SU-DHL-6 (cell line): ENCODE data around the gene LRRC23.

Experiments
- H2AFZ ChIP-seq: fragments of 200-600 bp; sonication (generic); 2 replicates; pipeline ENCODE4 v1.6.1; 2014; ENCODE audit warnings: low read depth, mild to moderate bottlenecking, moderate library complexity, mixed read lengths, antibody characterized with exemption, low read length; ENCODE audit not compliant: severe bottlenecking
- H3F3A ChIP-seq: fragments of 200-600 bp; shearing (Covaris generic); 2 replicates; pipeline ENCODE4 v1.6.0; 2016; ENCODE audit warnings: antibody characterized with exemption, mild to moderate bottlenecking; ENCODE audit not compliant: insufficient read depth
- H3K27ac ChIP-seq: fragments of 200-600 bp; sonication (generic); 2 replicates; pipeline ENCODE4 v1.5.1; 2016; ENCODE audit warnings: low read depth, mild to moderate bottlenecking, low read length, moderate library complexity, mixed read lengths
- H3K27me3 ChIP-seq: fragments of 200-600 bp; sonication (generic), shearing (Covaris generic); 2 replicates; pipeline ENCODE4 v1.6.0; 2014; ENCODE audit warnings: mild to moderate bottlenecking, low read length
- H3K36me3 ChIP-seq: fragments of 200-600 bp; sonication (generic); 2 replicates; pipeline ENCODE4 v1.6.1; 2014; ENCODE audit warnings: mild to moderate bottlenecking, low read length, mixed read lengths
- H3K4me2 ChIP-seq: fragments of 300-600, 200-600 bp; shearing (Covaris generic), sonication (generic); 2 replicates; pipeline ENCODE4 v1.6.0; 2014; ENCODE audit warnings: low read length, low read depth, mild to moderate bottlenecking; ENCODE audit not compliant: poor library complexity, severe bottlenecking
- H3K4me3 ChIP-seq: fragments of 200-600 bp; sonication (generic); 2 replicates; pipeline ENCODE4 v1.5.1; 2014; ENCODE audit warnings: antibody characterized with exemption, low read length, mild to moderate bottlenecking, mixed read lengths; ENCODE audit not compliant: insufficient read depth, poor library complexity, severe bottlenecking
- H3K79me2 ChIP-seq: fragments of 200-600 bp; sonication (generic); 2 replicates; pipeline ENCODE4 v1.6.1; 2014; ENCODE audit warnings: mild to moderate bottlenecking, low read length, moderate library complexity; ENCODE audit not compliant: insufficient read depth
- H3K9ac ChIP-seq: fragments of 200-600 bp; sonication (generic); 2 replicates; pipeline ENCODE4 v1.7.0; 2014; ENCODE audit warnings: mild to moderate bottlenecking, low read length
- H3K9me2 ChIP-seq: fragments of 200-600 bp; sonication (generic); replicated peaks from 2 replicates; pipeline ENCODE4 v1.6.1; 2014; ENCODE audit warnings: low read length; ENCODE audit not compliant: insufficient read depth
- H3K9me3 ChIP-seq: fragments of 200-600 bp; sonication (generic); 2 replicates; pipeline ENCODE4 v1.6.1; 2014; ENCODE audit warnings: low read length, mixed read lengths; ENCODE audit not compliant: insufficient read depth
- H4K20me1 ChIP-seq: fragments of 200-600 bp; sonication (generic); 2 replicates; pipeline ENCODE4 v1.6.1; 2014; ENCODE audit warnings: low read depth, mild to moderate bottlenecking, antibody characterized with exemption, low read length, moderate library complexity, mixed read lengths
- CTCF ChIP-seq: fragments of 200-600 bp; sonication (generic); IDR thresholded peaks from one replicate; pipeline ENCODE4 v1.5.1; 2017; ENCODE audit warnings: antibody characterized with exemption, mild to moderate bottlenecking, low read length, moderate library complexity; ENCODE audit not compliant: insufficient read depth, poor library complexity, severe bottlenecking
- EZH2phosphoT487 ChIP-seq: fragments of 200-600 bp; sonication (generic), shearing (Covaris generic); conservative IDR thresholded peaks from 2 replicates; pipeline ENCODE4 v1.6.1; 2018; ENCODE audit warnings: mild to moderate bottlenecking, antibody characterized with exemption, low read length, moderate library complexity, mixed read lengths

Gene LRRC23

GRCh38 chr12:6860116-6860515, 44.5 kb upstream of the LRRC23 start:
- TF ChIP-seq EZH2phosphoT487 (no peak), CTCF (no peak)
- Histone ChIP-seq H2AFZ (no peak overlapping the region), H3K27me3 (no peaks in the 10 kb centered on the region), H3K79me2 (peaks cover under 1% of the 10 kb centered on the region; the same call in 1 of the 2 replicates), H3K4me3 (no peak overlapping the region), H3K9me2 (no peaks in the 10 kb centered on the region), H3K9me3 (no peaks in the 10 kb centered on the region), H3K36me3 (0 out of 2 replicates have a peak, but pooled peaks cover 5% of the 10 kb centered on the region), H3F3A (no peaks in the 10 kb centered on the region), H4K20me1 (no peaks in the 10 kb centered on the region), H3K27ac (no peak overlapping the region), H3K4me2 (no peak overlapping the region), H3K9ac (no peak overlapping the region)

GRCh38 chr12:6860942-6861341, 43.7 kb upstream of the LRRC23 start:
- Histone ChIP-seq H4K20me1 (no peaks in the 10 kb centered on the region), H3K27me3 (no peaks in the 10 kb centered on the region), H3K9me3 (no peaks in the 10 kb centered on the region), H3F3A (no peaks in the 10 kb centered on the region), H3K4me2 (no peak overlapping the region), H3K9me2 (no peaks in the 10 kb centered on the region), H3K27ac (no peak overlapping the region), H3K36me3 (0 out of 2 replicates have a peak, but pooled peaks cover 5% of the 10 kb centered on the region), H3K79me2 (no peaks in the 10 kb centered on the region), H3K4me3 (no peak overlapping the region), H2AFZ (no peak overlapping the region), H3K9ac (no peak overlapping the region)
- TF ChIP-seq CTCF (no peak), EZH2phosphoT487 (no peak)

DNA sequence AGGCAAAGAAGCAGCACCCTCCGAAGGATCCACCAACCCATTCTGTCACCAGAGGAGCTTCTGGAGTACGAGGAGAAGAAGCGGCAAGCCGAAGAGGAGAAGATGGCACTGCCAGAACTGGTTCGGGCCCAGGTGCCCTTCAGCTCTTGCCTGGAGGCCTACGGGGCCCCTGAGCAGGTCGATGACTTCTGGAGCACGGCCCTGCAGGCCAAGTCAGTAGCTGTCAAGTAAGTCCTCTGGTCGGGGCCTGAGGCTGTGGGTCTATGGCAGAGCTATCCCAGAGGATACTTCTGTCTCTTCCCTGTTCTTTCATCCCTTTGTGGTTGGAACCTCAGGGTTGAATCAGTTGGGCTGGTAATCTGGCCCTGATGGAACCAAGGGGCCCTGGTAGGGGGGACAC, 43.2 kb upstream of the LRRC23 start:
- H3K9ac ChIP-seq = no peak overlapping the region
- H3K79me2 ChIP-seq = no peaks in the 10 kb centered on the region
- no peak overlapping the region for H3K4me3 ChIP-seq
- H3F3A ChIP-seq = no peaks in the 10 kb centered on the region
- no peak overlapping the region for H3K4me2 ChIP-seq
- no peaks in the 10 kb centered on the region for H3K9me3 ChIP-seq
- H2AFZ ChIP-seq = no peak overlapping the region
- TF ChIP-seq CTCF = no peak
- no peak for TF ChIP-seq EZH2phosphoT487
- no peak overlapping the region for H3K27ac ChIP-seq
- 0 out of 2 replicates have a peak, but pooled peaks cover 5% of the 10 kb centered on the region for H3K36me3 ChIP-seq
- H3K27me3 ChIP-seq = no peaks in the 10 kb centered on the region
- no peaks in the 10 kb centered on the region for H4K20me1 ChIP-seq
- H3K9me2 ChIP-seq = no peaks in the 10 kb centered on the region

- H3K9me2 ChIP-seq = no peaks in the 10 kb centered on the region
- no peaks in the 10 kb centered on the region for H3K9me3 ChIP-seq
- H4K20me1 ChIP-seq = no peaks in the 10 kb centered on the region; the same call in 1 of the 2 replicates
- no peaks in the 10 kb centered on the region for H3K27me3 ChIP-seq
- peaks cover 6% of the 10 kb centered on the region for H3K79me2 ChIP-seq
- H3K4me2 ChIP-seq = no peak overlapping the region
- H3K9ac ChIP-seq = no peak overlapping the region
- no peaks in the 10 kb centered on the region for H3K36me3 ChIP-seq
- no peaks in the 10 kb centered on the region for H3F3A ChIP-seq
- no peak overlapping the region for H2AFZ ChIP-seq
- TF ChIP-seq EZH2phosphoT487 (no peak), CTCF (no peak)
- H3K4me3 ChIP-seq = no peak overlapping the region
- H3K27ac ChIP-seq = no peak overlapping the region
Measured at GRCh38 chr12:6863033-6863432, 41.6 kb upstream of the LRRC23 start.
